GM12874 (cell line): Measurements from ENCODE around the gene PRMT7.

Source experiments
- CTCF ChIP-seq: IDR thresholded peaks from 2 replicates; pipeline ENCODE4 v1.5.1; 2011; ENCODE audit warnings: low read depth, mild to moderate bottlenecking, control low read depth, low read length, moderate library complexity; ENCODE audit not compliant: insufficient read depth

Gene PRMT7

GRCh38 chr16:68353366-68353765 is 42.5 kb downstream of the PRMT7 start:
- TF ChIP-seq CTCF = no peak

- no peak for TF ChIP-seq CTCF
Observed at GRCh38 chr16:68354816-68355215, 44.0 kb downstream of the PRMT7 start.

- TF ChIP-seq CTCF = no peak
Observed at GRCh38 chr16:68355447-68356248, 44.8 kb downstream of the PRMT7 start.

- no peak for TF ChIP-seq CTCF
Observed at GRCh38 chr16:68356249-68356918, 45.6 kb downstream of the PRMT7 start.

GRCh38 chr16:68356919-68357286 is 46.1 kb downstream of the PRMT7 start:
- TF ChIP-seq CTCF = no peak

GRCh38 chr16:68357521-68357922 is 46.7 kb downstream of the PRMT7 start:
- TF ChIP-seq CTCF = no peak

GRCh38 chr16:68357923-68358322 is 47.1 kb downstream of the PRMT7 start:
- no peak for TF ChIP-seq CTCF
